Lower leg skin (tissue), 4 donors: ENCODE measurements around the gene ARRB2. TPM values are rescaled to one million over a fixed set of nuclear protein-coding genes. Genes with fewer than 3 reads are reported as not detected.
A peak's percentile ranks its signal among the peaks of the same experiment; 100 is the strongest.

ENCODE experiments used
- DNase-seq, 2 donors: peaks; one replicate each; pipeline ENCODE4 v3.0.0-alpha.2; 2019; ENCODE audit warnings: low spot score in 2 of 2
- H3K4me3 ChIP-seq: fragments of 200-600 bp; sonication (generic); 2 replicates; pipeline ENCODE4 v1.5.1; 2017; ENCODE audit warnings: mild to moderate bottlenecking, low read depth; ENCODE audit not compliant: poor library complexity, severe bottlenecking
- POLR2A ChIP-seq, 2 donors: fragments of 450-650 bp; IDR thresholded peaks; one replicate each; pipeline ENCODE4 v1.6.1; 2016 to 2017; ENCODE audit warnings: antibody characterized with exemption in 2 of 2, mild to moderate bottlenecking in 1 of 2, moderate library complexity in 1 of 2
- WGBS, 2 donors: methylation state at CpG; one replicate each; pipeline ENCODE4 v1.1.5; 2018; 5-methylcytosine and 5-hydroxymethylcytosine counted together
- intact Hi-C: fragments of 100-400 bp; cut with DNase I; formaldehyde crosslinking; loops from one replicate; pipeline ENCODE4 v1.15.0; 2023; ENCODE audit warnings: low total_unique reads
- total RNA-seq, 4 donors: library from RNA; depleted of rRNA; stranded (reverse); fragments of >200 nt; gene quantifications; one replicate each; pipeline ENCODE4 v1.1.0, GENCODE V29; 2016
- TF ChIP-seq, protein P1 (sequence below), 3 donors: fragments of 450-650 bp; IDR thresholded peaks; one replicate each; pipeline ENCODE4 v1.5.1; 2016; ENCODE audit warnings: antibody characterized with exemption in 3 of 3, mild to moderate bottlenecking in 3 of 3, moderate library complexity in 2 of 3

ARRB2 gene
- total RNA-seq, result 10 to 100 TPM in 3 of 4 donors, 1 to 10 TPM in 1; 8.5 to 16.4 (median 11.8) TPM

DNA sequence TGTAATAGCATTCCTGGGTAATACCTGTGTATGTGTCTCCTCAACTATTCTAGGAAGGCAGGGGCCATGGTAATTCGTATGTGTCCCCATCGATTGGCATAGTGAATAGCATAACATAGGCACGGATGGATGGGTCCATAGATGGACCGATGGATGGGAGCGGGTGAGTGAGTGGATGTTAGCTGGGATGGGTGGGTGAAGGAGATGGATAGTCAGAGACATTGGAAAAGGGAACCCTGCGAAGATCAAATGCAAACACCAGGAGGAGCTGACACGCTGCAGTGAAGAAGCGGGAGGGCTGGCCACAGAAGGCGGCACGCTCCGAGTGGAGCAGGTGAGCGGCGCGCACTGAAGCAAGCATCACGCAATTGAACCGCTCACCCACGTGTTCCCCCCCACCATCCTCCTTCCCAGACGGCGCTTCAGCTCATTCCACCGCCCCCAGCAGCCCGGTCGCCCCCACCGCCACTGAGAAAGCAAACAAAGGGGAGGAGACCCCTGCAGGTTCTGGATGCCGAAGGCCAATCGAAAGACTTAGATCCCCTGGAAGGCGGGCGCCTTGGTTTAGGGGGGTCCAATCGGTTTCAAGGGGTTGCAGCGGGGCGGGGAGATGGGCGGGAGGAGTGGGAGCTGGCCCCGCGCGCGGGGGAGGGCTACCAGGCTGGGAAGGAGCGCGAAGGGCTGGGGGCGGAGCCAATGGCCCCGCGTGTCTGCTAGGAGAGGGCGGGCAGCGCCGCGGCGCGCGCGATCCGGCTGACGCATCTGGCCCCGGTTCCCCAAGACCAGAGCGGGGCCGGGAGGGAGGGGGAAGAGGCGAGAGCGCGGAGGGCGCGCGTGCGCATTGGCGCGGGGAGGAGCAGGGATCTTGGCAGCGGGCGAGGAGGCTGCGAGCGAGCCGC is at the start of gene ARRB2:
TSS of gene ARRB2 (plus strand) at position 839 of the 899 bp plus-strand sequence. CDS start 90 bp downstream, outside the sequence.
- H3K4me3 ChIP-seq, result peak within 1 kb of the TSS; percentile 73
- peak; percentile 96 to 99 for DNase-seq
- intact Hi-C loops, result no loop called here
- no peak for TF ChIP-seq POLR2A (IDR thresholded peaks at IDR 0.05)
- TF ChIP-seq, protein P1, sequence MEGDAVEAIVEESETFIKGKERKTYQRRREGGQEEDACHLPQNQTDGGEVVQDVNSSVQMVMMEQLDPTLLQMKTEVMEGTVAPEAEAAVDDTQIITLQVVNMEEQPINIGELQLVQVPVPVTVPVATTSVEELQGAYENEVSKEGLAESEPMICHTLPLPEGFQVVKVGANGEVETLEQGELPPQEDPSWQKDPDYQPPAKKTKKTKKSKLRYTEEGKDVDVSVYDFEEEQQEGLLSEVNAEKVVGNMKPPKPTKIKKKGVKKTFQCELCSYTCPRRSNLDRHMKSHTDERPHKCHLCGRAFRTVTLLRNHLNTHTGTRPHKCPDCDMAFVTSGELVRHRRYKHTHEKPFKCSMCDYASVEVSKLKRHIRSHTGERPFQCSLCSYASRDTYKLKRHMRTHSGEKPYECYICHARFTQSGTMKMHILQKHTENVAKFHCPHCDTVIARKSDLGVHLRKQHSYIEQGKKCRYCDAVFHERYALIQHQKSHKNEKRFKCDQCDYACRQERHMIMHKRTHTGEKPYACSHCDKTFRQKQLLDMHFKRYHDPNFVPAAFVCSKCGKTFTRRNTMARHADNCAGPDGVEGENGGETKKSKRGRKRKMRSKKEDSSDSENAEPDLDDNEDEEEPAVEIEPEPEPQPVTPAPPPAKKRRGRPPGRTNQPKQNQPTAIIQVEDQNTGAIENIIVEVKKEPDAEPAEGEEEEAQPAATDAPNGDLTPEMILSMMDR (IDR thresholded peaks at IDR 0.05), result peak in 1 of 3 donors; percentile 27
- 0 to 1% methylated on average over 55 to 67 of the region's 67 CpGs for WGBS, 2 donors

DNA sequence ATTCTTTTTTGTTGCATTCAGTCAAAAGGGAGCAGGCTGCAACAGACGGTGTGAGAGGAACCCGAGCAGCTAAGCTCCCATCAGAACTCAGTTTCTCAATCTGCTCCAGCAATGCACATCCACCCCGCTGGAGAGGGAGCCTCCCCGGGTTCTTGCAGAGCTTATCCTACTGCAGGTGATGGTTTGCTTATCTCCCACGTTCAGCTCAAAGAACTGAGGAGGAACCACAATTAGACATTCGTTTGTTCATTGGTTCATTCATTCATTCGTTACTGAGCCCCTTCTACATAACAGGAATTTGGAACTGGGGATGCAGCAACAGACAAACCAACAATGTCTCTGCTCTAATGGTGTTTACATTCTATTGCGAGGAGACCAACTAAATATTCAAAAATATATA is 46.7 kb upstream of the ARRB2 start:
- TF ChIP-seq, protein P1 (IDR thresholded peaks at IDR 0.05), result no peak
- no peak for TF ChIP-seq POLR2A (IDR thresholded peaks at IDR 0.05)
- H3K4me3 ChIP-seq, result no peak overlapping the region
- intact Hi-C loops, result no loop called here
- DNase-seq, result no peak
- WGBS, 2 donors, result 82 to 85% methylated on average over 8 of the region's 8 CpGs

DNA sequence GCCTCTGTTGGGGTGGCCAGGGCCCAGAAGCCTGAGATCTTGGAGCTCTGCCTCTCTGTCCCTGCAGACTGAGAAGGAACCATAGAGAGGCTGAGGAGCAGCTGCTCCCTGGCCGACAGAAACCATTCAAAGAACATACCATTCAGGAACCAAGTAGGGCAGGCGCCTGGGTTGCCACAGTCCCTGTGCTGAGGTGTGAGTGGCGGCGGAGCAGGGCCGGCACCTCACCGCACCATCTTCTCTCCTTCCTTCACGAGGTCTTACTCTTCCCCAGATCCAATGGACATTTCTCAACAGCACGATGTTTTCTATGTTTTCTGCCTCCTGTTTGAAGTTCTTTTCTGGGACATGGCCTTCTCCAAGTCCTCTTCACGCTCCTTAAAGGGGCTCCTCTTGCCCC is 46.2 kb upstream of the ARRB2 start:
- no peak overlapping the region for H3K4me3 ChIP-seq
- no peak for TF ChIP-seq POLR2A (IDR thresholded peaks at IDR 0.05)
- TF ChIP-seq, protein P1 (IDR thresholded peaks at IDR 0.05), result no peak
- DNase-seq, result peak in 1 of 2 donors; percentile 18
- intact Hi-C loops, result no loop called here
- WGBS, 2 donors, result 81 to 84% methylated on average over 9 of the region's 9 CpGs

GRCh38 chr17:4665027-4665426 is 45.4 kb upstream of the ARRB2 start:
- TF ChIP-seq, protein P1 (IDR thresholded peaks at IDR 0.05), result no peak
- no peak for TF ChIP-seq POLR2A (IDR thresholded peaks at IDR 0.05)
- no peak overlapping the region for H3K4me3 ChIP-seq
- WGBS, 2 donors, result 45 to 58% methylated on average over 9 of the region's 9 CpGs
- intact Hi-C loops, result no loop called here
- DNase-seq, result no peak

- H3K4me3 ChIP-seq, result no peak overlapping the region
- no peak for TF ChIP-seq POLR2A (IDR thresholded peaks at IDR 0.05)
- TF ChIP-seq, protein P1 (IDR thresholded peaks at IDR 0.05), result no peak
- intact Hi-C loops, result no loop called here
- 45 to 52% methylated on average over 5 of the region's 5 CpGs for WGBS, 2 donors
- no peak for DNase-seq
Measured at GRCh38 chr17:4666296-4666695, 44.1 kb upstream of the ARRB2 start.
